Ovary (tissue), 3 donors: ENCODE measurements around the gene MRFAP1.

Source experiments
- CTCF ChIP-seq, 3 donors: fragments of 450-650 bp in 2 of 3; fragments of 200-600 bp in 1 of 3; IDR thresholded peaks; one replicate each; pipeline versions ENCODE4 v1.5.1 to v1.8.0; 2016 to 2022; ENCODE audit warnings: antibody characterized with exemption in 3 of 3, mild to moderate bottlenecking in 1 of 3
- POLR2A ChIP-seq: fragments of 450-650 bp; IDR thresholded peaks from one replicate; pipeline ENCODE4 v1.6.1; 2017; ENCODE audit warnings: antibody characterized with exemption, mild to moderate bottlenecking, moderate library complexity
- donor health status: DM: no; HTN: no; CAD: no.

DNA sequence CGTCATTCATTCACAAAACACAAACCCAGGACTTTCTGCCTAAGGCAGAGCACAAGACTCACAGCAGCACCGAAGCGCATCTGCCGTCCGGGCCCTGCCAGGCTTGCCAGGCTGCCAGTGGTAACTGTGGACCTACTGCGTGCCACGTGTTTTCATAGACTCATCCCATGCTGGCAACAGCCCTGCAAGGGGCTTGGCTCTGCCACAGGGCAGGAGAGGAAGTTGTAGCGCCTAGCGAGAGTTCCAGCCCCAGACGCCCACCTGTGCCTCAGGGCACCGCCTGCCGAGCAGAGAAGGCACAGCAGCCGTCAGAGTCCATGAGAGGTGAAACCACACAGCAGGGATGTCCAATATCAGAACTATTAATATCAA, 18.9 kb upstream of the MRFAP1 start:
- TF ChIP-seq POLR2A = no peak
- no peak for TF ChIP-seq CTCF (IDR thresholded peaks at IDR 0.05)
